Measurements from ENCODE around the gene TAC4. TPM values are rescaled to one million over a fixed set of nuclear protein-coding genes. Genes with fewer than 3 reads are reported as not detected.

Gene TAC4
- polyA plus RNA-seq (ENCODE audit: low read depth in 6 of 6), result not detected

GRCh38 chr17:49848019-49848473 lies at the start of gene TAC4:
TSS of gene TAC4 (minus strand) at chr17:49848069. CDS start at chr17:49848017, 52 bp downstream.
- Mint-ChIP-seq H3K4me3 (peak within 1 kb of the TSS in 1 of 8 donors; percentile 84), H3K4me1 (peaks cover 11 to 26% (median 18%) of the 10 kb centered on the region in 3 donors), H3K36me3 (no peaks in the 10 kb centered on the region), H3K27ac (peak within 1 kb of the TSS in 3 of 6 donors; percentile 58 to 84 (median 73)), H3K27me3 (peaks cover 0 to 14% (median 7%) of the 10 kb centered on the region in 3 donors), H3K9me3 (no peaks in the 10 kb centered on the region)
- ATAC-seq (ENCODE audit: low read depth in 2 of 2) (no peak), DNase-seq (no peak)

DNA sequence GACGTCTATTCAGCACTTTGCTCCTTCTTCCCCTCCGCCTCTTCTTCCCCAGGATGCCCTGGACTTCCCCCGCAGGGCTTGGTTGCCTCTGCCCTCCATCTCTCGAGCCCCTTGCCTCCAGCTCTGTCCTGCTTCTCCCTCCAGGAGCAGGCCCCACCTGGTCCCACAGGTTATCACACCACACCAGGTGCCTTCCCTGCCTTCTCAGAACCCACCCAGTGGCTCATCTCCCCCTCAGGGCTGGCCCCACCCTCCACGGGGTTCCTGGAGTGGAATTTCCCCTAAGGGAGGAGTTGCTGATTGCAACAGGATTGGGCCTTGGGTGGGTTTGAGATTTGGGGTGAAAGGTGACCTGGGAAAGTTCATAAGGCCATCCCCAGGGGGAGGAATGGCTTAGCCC lies 49.0 kb upstream of the TAC4 start:
- no peak overlapping the region for H3K27ac Mint-ChIP-seq
- no peak for ATAC-seq (ENCODE audit: low read depth in 2 of 2)
- H3K9me3 Mint-ChIP-seq, result no peaks in the 10 kb centered on the region
- peaks cover 4 to 6% (median 4%) of the 10 kb centered on the region in 3 donors for H3K4me1 Mint-ChIP-seq
- H3K36me3 Mint-ChIP-seq, result no peaks in the 10 kb centered on the region
- no peak for DNase-seq
- no peak overlapping the region for H3K4me3 Mint-ChIP-seq
- peaks cover 62 to 92% (median 81%) of the 10 kb centered on the region in 3 donors for H3K27me3 Mint-ChIP-seq

GRCh38 chr17:49896222-49896621 lies 48.4 kb upstream of the TAC4 start:
- H3K9me3 Mint-ChIP-seq, result no peaks in the 10 kb centered on the region
- no peak overlapping the region for H3K4me3 Mint-ChIP-seq
- DNase-seq (no peak), ATAC-seq (ENCODE audit: low read depth in 2 of 2) (no peak)
- H3K36me3 Mint-ChIP-seq, result no peaks in the 10 kb centered on the region
- H3K4me1 Mint-ChIP-seq, result peaks cover 0 to 3% (median 0%) of the 10 kb centered on the region in 3 donors
- no peak overlapping the region for H3K27ac Mint-ChIP-seq
- H3K27me3 Mint-ChIP-seq, result peaks cover 62 to 93% (median 82%) of the 10 kb centered on the region in 3 donors

DNA sequence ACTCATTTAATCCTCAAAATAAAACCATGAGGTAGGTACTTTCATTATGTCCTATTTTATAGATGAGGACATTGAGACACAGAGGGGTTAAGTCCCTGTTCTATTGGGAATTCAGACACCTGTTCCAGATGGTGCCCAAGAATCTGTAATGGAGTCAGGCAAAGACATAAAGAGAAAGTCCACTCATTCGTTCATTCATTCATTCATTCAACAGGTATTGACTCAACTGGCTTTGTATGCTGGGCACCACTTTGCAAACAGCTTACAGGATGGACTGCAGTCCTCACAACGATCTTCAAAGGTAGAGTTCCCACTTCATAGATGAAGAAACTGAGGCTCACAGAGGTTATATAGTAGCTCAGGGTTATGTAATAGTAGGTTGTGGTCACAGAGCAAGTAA lies 47.9 kb upstream of the TAC4 start:
- no peaks in the 10 kb centered on the region for H3K9me3 Mint-ChIP-seq
- peaks cover 64 to 93% (median 82%) of the 10 kb centered on the region in 3 donors for H3K27me3 Mint-ChIP-seq
- H3K4me3 Mint-ChIP-seq, result no peak overlapping the region
- no peak overlapping the region for H3K27ac Mint-ChIP-seq
- no peak for ATAC-seq (ENCODE audit: low read depth in 2 of 2)
- H3K4me1 Mint-ChIP-seq, result peaks cover 0 to 3% (median 0%) of the 10 kb centered on the region in 3 donors
- no peak for DNase-seq
- no peaks in the 10 kb centered on the region for H3K36me3 Mint-ChIP-seq

DNA sequence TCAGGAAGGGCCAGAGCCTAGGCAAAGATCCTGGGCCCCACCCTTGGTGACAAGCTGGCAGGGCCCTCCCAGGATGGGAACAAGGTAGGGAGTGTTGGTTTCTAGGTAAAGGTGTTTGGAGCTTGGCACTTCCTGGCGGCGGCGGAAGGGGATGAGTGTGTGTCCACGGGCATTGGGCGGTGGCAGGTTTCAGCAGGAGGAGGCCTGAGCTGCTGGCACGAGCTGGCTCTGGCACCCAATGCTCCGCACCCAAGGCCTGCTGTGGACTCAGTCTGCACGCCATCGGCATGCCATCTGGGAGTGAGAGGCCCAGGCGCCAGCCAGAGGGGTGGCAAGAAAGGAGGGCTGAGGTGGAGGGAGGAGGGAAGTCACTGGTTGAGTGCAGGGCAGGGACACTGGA lies 46.9 kb upstream of the TAC4 start:
- Mint-ChIP-seq H3K27ac (no peak overlapping the region), H3K27me3 (peaks cover 53 to 93% (median 80%) of the 10 kb centered on the region in 3 donors), H3K4me1 (peaks cover 0 to 2% (median 0%) of the 10 kb centered on the region in 3 donors), H3K36me3 (no peaks in the 10 kb centered on the region), H3K4me3 (no peak overlapping the region), H3K9me3 (no peaks in the 10 kb centered on the region)
- ATAC-seq (ENCODE audit: low read depth in 2 of 2), result no peak
- DNase-seq, result no peak

DNA sequence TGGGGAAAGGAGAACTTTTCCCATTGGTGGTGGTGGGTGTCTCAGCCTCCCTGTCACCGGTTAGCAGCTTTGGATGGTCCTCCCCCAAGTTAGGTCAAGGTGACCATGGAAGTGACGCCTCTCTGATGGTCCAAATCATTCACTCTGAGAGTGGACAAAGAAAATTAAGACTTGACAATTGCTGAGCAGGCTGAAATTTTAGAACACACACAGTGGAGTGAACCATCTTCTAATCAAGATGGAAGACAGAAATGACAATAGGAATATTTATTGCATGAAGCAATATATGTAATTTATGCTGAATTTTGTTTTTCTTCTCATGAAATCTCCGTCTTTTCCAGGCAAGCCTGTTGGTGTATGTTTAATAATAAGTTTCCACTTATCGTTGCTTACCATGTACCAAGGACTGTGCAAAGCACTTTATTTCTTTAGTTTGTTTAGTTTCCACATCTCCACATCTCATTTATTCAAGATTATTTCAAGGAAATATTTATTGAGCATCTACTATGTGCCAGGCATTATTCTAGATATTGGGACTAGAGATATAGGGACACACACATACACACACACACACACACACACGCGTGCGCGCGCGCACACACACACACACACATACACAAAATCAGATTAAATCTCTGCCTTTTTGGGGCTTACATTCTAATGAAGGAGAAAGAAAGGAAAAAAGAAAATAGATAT lies 44.0 kb upstream of the TAC4 start:
- Mint-ChIP-seq H3K4me1 (peaks cover 0 to 4% (median 2%) of the 10 kb centered on the region in 3 donors), H3K36me3 (no peaks in the 10 kb centered on the region), H3K4me3 (no peak overlapping the region), H3K27me3 (peaks cover 49 to 91% (median 74%) of the 10 kb centered on the region in 3 donors), H3K27ac (peak overlapping the region in 1 of 6 donors; percentile 22), H3K9me3 (no peaks in the 10 kb centered on the region)
- no peak for DNase-seq
- no peak for ATAC-seq (ENCODE audit: low read depth in 2 of 2)

- peak overlapping the region in 1 of 6 donors; percentile 38 for H3K27ac Mint-ChIP-seq
- peaks cover 0 to 4% (median 2%) of the 10 kb centered on the region in 3 donors for H3K4me1 Mint-ChIP-seq
- H3K4me3 Mint-ChIP-seq, result peak overlapping the region in 1 of 8 donors; percentile 31
- H3K9me3 Mint-ChIP-seq, result no peaks in the 10 kb centered on the region
- H3K36me3 Mint-ChIP-seq, result no peaks in the 10 kb centered on the region
- DNase-seq (no peak), ATAC-seq (ENCODE audit: low read depth in 2 of 2) (no peak)
- peaks cover 45 to 87% (median 68%) of the 10 kb centered on the region in 3 donors for H3K27me3 Mint-ChIP-seq
These were observed 43.4 kb upstream of the TAC4 start for GRCh38 chr17:49891271-49891670.

DNA sequence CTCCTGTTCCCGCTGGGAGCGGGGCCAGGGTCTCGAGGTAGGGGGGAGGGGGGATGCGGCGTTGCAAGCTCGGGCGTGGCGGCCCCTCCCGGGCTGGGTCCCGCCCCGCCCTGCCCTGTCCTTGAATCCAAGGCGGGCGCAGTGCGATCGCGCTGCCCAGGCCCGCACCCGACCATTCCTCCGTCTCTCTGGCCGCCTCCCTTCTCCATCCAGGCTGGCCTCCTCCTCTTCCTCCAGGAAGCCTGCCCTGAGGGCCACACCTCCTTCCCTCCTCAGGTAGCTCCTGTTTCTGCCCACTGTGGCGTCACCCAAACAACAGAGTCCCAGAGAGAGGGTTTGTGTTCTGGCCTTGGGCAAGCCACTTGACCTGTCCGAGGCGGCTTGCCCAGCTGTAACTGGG lies 43.0 kb upstream of the TAC4 start:
- Mint-ChIP-seq H3K27ac (peak overlapping the region in 1 of 6 donors; percentile 38), H3K36me3 (no peaks in the 10 kb centered on the region), H3K27me3 (peaks cover 41 to 87% (median 64%) of the 10 kb centered on the region in 3 donors), H3K4me1 (peaks cover 0 to 4% (median 2%) of the 10 kb centered on the region in 3 donors), H3K4me3 (peak overlapping the region in 1 of 8 donors; percentile 31), H3K9me3 (no peaks in the 10 kb centered on the region)
- no peak for DNase-seq
- ATAC-seq (ENCODE audit: low read depth in 2 of 2), result no peak

GRCh38 chr17:49890077-49890821 lies 42.4 kb upstream of the TAC4 start:
- peaks cover 38 to 92% (median 61%) of the 10 kb centered on the region in 3 donors for H3K27me3 Mint-ChIP-seq

DNA sequence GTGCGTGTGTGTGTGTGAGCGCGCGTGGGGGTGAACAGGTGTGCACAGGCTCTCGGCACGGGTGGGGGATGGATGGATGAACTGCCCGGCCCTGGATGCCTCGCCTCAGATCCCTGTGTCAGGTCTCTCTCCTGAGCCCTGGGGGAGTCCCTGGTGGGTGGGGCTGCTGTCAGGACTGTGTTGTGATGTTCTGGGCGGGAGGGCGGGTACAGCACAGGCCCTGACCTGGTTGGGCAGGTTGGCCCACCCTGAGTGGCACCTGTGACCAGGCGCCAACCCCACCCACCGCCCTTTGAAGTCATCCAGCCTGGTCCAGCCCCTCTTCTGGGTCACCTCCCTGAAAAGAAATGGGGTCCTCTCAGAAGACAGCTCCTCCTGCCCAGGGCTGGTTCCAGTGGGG lies 41.6 kb upstream of the TAC4 start:
- Mint-ChIP-seq H3K9me3 (no peaks in the 10 kb centered on the region), H3K4me1 (peaks cover 0 to 4% (median 2%) of the 10 kb centered on the region in 3 donors), H3K27ac (no peak overlapping the region), H3K27me3 (peaks cover 38 to 91% (median 61%) of the 10 kb centered on the region in 3 donors), H3K36me3 (no peaks in the 10 kb centered on the region), H3K4me3 (no peak overlapping the region)
- no peak for DNase-seq
- no peak for ATAC-seq (ENCODE audit: low read depth in 2 of 2)

More at GRCh38 chr17:49890077-49890821, 42.4 kb upstream of the TAC4 start:
- Mint-ChIP-seq H3K4me1 (peaks cover 0 to 4% (median 2%) of the 10 kb centered on the region in 3 donors), H3K36me3 (no peaks in the 10 kb centered on the region), H3K4me3 (no peak overlapping the region), H3K9me3 (no peaks in the 10 kb centered on the region), H3K27ac (no peak overlapping the region)
- DNase-seq (no peak), ATAC-seq (ENCODE audit: low read depth in 2 of 2) (no peak)

GRCh38 chr17:49887744-49888360 lies 40.0 kb upstream of the TAC4 start:
- no peak overlapping the region for H3K27ac Mint-ChIP-seq
- H3K4me3 Mint-ChIP-seq, result no peak overlapping the region
- peaks cover 31 to 88% (median 60%) of the 10 kb centered on the region in 3 donors for H3K27me3 Mint-ChIP-seq
- DNase-seq (no peak), ATAC-seq (ENCODE audit: low read depth in 2 of 2) (no peak)
- H3K4me1 Mint-ChIP-seq, result peaks cover 0 to 4% (median 2%) of the 10 kb centered on the region in 3 donors
- no peaks in the 10 kb centered on the region for H3K9me3 Mint-ChIP-seq
- H3K36me3 Mint-ChIP-seq, result no peaks in the 10 kb centered on the region

DNA sequence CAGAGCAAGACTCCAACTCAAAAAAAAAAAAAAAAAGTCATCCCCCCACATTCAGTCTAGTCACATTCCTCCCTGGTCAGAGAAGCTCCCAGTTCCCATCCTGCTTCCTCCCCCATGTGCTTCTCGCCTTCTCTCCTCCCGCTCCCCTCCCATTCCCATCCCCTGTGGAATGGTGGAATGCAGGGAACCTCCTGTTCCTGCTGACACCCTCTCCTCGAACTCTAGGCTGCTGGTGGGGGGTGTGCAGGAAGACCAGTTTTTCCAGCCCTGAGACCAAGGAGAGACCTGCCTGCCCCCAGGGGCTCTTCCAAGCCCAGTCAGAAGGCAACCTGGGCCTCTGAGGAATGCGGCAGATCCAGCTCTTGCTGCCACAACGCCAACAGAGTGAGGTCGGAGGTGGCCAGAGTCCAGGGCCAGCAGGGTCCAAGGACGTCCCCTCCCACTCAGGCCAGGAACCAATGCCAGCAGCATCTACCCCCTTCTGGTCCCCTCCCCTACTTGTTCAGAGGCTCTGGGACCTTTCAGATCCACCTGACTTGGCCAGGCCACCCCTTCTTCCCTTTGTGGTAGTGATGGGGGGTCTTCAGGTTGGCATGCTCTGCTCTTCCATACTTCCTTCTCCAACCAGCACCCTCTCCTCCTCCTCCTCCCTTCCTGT lies 39.3 kb upstream of the TAC4 start:
- Mint-ChIP-seq H3K36me3 (no peaks in the 10 kb centered on the region), H3K4me3 (no peak overlapping the region), H3K9me3 (no peaks in the 10 kb centered on the region), H3K27ac (no peak overlapping the region), H3K27me3 (peaks cover 29 to 86% (median 60%) of the 10 kb centered on the region in 3 donors), H3K4me1 (peaks cover 0 to 4% (median 2%) of the 10 kb centered on the region in 3 donors)
- no peak for ATAC-seq (ENCODE audit: low read depth in 2 of 2)
- DNase-seq, result no peak

DNA sequence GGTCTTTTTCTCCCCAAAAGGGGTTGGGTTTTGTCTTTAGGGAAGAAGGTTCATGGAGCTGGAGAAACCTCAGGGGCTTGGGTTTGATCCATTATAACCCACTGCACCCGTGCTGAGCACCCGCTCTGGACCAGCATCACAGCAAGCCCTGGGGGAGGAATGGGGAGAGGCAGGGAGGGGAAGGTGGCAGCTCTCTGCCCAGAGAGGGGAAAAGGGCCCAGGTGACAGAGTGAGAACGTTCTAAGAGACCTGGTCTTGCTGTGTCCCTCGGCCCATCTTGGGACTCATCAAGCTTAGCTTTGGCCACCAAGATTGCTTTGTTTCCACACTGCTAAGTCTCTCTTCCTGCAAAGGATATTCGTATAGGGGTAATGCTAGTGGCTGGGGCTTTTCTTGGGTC lies 38.2 kb upstream of the TAC4 start:
- Mint-ChIP-seq H3K27ac (no peak overlapping the region), H3K27me3 (peaks cover 20 to 82% (median 55%) of the 10 kb centered on the region in 3 donors), H3K9me3 (no peaks in the 10 kb centered on the region), H3K4me3 (no peak overlapping the region), H3K4me1 (peaks cover 0 to 4% (median 2%) of the 10 kb centered on the region in 3 donors), H3K36me3 (no peaks in the 10 kb centered on the region)
- ATAC-seq (ENCODE audit: low read depth in 2 of 2) (no peak), DNase-seq (no peak)
